WI38 (cell line): Measurements from ENCODE around the gene NEK1.

Source experiments
- H3K4me3 ChIP-seq: 2 replicates; pipeline ENCODE4 v1.5.1; 2011; ENCODE audit warnings: low read depth, mild to moderate bottlenecking, control low read depth, low read length
- TF ChIP-seq, protein P1 (sequence below): IDR thresholded peaks from 2 replicates; pipeline ENCODE4 v1.5.1; 2012; ENCODE audit warnings: low read depth, mild to moderate bottlenecking, control low read depth, low read length

Gene NEK1

GRCh38 chr4:169619518-169619957 is 7.2 kb upstream of the NEK1 start:
- peak overlapping the region; percentile 74 for H3K4me3 ChIP-seq
- TF ChIP-seq, protein P1, sequence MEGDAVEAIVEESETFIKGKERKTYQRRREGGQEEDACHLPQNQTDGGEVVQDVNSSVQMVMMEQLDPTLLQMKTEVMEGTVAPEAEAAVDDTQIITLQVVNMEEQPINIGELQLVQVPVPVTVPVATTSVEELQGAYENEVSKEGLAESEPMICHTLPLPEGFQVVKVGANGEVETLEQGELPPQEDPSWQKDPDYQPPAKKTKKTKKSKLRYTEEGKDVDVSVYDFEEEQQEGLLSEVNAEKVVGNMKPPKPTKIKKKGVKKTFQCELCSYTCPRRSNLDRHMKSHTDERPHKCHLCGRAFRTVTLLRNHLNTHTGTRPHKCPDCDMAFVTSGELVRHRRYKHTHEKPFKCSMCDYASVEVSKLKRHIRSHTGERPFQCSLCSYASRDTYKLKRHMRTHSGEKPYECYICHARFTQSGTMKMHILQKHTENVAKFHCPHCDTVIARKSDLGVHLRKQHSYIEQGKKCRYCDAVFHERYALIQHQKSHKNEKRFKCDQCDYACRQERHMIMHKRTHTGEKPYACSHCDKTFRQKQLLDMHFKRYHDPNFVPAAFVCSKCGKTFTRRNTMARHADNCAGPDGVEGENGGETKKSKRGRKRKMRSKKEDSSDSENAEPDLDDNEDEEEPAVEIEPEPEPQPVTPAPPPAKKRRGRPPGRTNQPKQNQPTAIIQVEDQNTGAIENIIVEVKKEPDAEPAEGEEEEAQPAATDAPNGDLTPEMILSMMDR: peak; percentile 40; the same call in 1 of the 2 replicates

- TF ChIP-seq, protein P1: no peak
- H3K4me3 ChIP-seq: no peak overlapping the region; the same call in 1 of the 2 replicates
Observed at GRCh38 chr4:169618986-169619385, 6.6 kb upstream of the NEK1 start.

DNA sequence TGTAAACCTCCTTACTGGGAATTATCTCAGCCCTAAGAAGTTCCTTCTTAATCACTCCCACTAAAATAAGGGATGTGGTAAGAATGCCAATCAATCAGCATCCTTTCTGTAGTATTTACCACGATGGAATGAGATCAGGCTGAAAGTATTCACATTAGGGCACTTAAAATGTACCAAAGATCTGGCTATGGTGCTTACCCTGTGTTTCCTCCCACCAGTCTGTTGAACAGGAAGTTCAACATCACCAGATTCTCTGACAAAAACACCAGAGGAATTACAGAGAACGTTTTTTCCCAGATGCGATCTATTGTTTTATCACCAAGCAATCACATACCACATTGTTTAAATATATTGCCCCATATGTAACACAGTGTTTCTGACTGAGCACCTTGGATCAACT is 5.9 kb upstream of the NEK1 start:
- no peak overlapping the region for H3K4me3 ChIP-seq
- TF ChIP-seq, protein P1: no peak

- TF ChIP-seq, protein P1: no peak
- no peak overlapping the region for H3K4me3 ChIP-seq
Observed at GRCh38 chr4:169617306-169617705, 4.9 kb upstream of the NEK1 start.

GRCh38 chr4:169616846-169617245 is 4.5 kb upstream of the NEK1 start:
- H3K4me3 ChIP-seq: no peak overlapping the region
- TF ChIP-seq, protein P1: no peak

- H3K4me3 ChIP-seq: no peak overlapping the region
- TF ChIP-seq, protein P1: no peak
Observed at GRCh38 chr4:169615467-169616106, 3.2 kb upstream of the NEK1 start.
